HepG2 (cell line): Measurements from ENCODE around the gene CIB1. TPM values are rescaled to one million over a fixed set of nuclear protein-coding genes. Genes with fewer than 3 reads are reported as not detected.

Source experiments
- ATF3 ChIP-seq: sonication (generic); formaldehyde crosslinking; IDR thresholded peaks from 2 replicates; pipeline ENCODE4 v1.4.0; 2020; ENCODE audit warnings: missing genetic modification reagents
- CSRNP1 ChIP-seq: sonication (generic); formaldehyde crosslinking; IDR thresholded peaks from 2 replicates; pipeline ENCODE4 v1.8.1; 2023; ENCODE audit warnings: mild to moderate bottlenecking, missing genetic modification reagents
- EED ChIP-seq: sonication (generic); formaldehyde crosslinking; IDR thresholded peaks from 2 replicates; pipeline ENCODE4 v1.5.0; 2020; ENCODE audit warnings: mild to moderate bottlenecking, missing genetic modification reagents
- ESRRA ChIP-seq: sonication (generic); formaldehyde crosslinking; IDR thresholded peaks from 2 replicates; pipeline ENCODE4 v1.5.1; 2020; ENCODE audit warnings: mild to moderate bottlenecking, low read depth, missing genetic modification reagents
- FOSL2 ChIP-seq: sonication (generic); formaldehyde crosslinking; IDR thresholded peaks from 2 replicates; pipeline ENCODE4 v1.4.0; 2020; ENCODE audit warnings: missing genetic modification reagents
- GMEB1 ChIP-seq: sonication (generic); formaldehyde crosslinking; IDR thresholded peaks from 2 replicates; pipeline ENCODE4 v1.5.1; 2020; ENCODE audit warnings: missing genetic modification reagents, mild to moderate bottlenecking, borderline replicate concordance
- HMG20B ChIP-seq: conservative IDR thresholded peaks from 2 replicates; pipeline ENCODE4 v1.6.1; 2016; ENCODE audit warnings: missing genetic modification reagents, missing compliant biosample characterization
- HMGA1 ChIP-seq: sonication (generic); formaldehyde crosslinking; conservative IDR thresholded peaks from 2 replicates; pipeline ENCODE4 v1.4.0; 2020; ENCODE audit warnings: missing genetic modification reagents
- MED1 ChIP-seq: sonication (generic); formaldehyde crosslinking; IDR thresholded peaks from 2 replicates; pipeline ENCODE4 v1.4.0; 2020; ENCODE audit warnings: missing genetic modification reagents
- NCOA2 ChIP-seq: sonication (generic); formaldehyde crosslinking; IDR thresholded peaks from 2 replicates; pipeline ENCODE4 v1.8.0; 2022; ENCODE audit warnings: inconsistent platforms
- NCOA5 ChIP-seq: sonication (generic); formaldehyde crosslinking; IDR thresholded peaks from 2 replicates; pipeline ENCODE4 v1.4.0; 2020; ENCODE audit warnings: missing genetic modification reagents
- PCBP1 ChIP-seq: fragments of 200-400 bp; formaldehyde crosslinking; IDR thresholded peaks from 2 replicates; pipeline ENCODE4 v1.6.1; 2017; ENCODE audit warnings: mild to moderate bottlenecking, low read depth, low read length, borderline replicate concordance
- SIX4 ChIP-seq: sonication (generic); formaldehyde crosslinking; IDR thresholded peaks from 2 replicates; pipeline ENCODE4 v1.4.0; 2020; ENCODE audit warnings: missing genetic modification reagents
- ZBTB14 ChIP-seq: sonication (generic); formaldehyde crosslinking; IDR thresholded peaks from 2 replicates; pipeline ENCODE4 v1.4.0; 2020; ENCODE audit warnings: missing genetic modification reagents
- ZIK1 ChIP-seq: sonication (generic); formaldehyde crosslinking; IDR thresholded peaks from 2 replicates; pipeline ENCODE4 v1.5.0; 2020; ENCODE audit warnings: mild to moderate bottlenecking, low read depth, missing genetic modification reagents, borderline replicate concordance
- ZNF224 ChIP-seq: sonication (generic); formaldehyde crosslinking; IDR thresholded peaks from 2 replicates; pipeline ENCODE4 v1.5.0; 2020; ENCODE audit warnings: mild to moderate bottlenecking, missing genetic modification reagents
- ZNF331 ChIP-seq: sonication (generic); formaldehyde crosslinking; IDR thresholded peaks from 2 replicates; pipeline ENCODE4 v1.4.0; 2020; ENCODE audit warnings: missing genetic modification reagents
- ZNF337 ChIP-seq: sonication (generic); formaldehyde crosslinking; IDR thresholded peaks from 2 replicates; pipeline ENCODE4 v1.5.1; 2020; ENCODE audit warnings: missing genetic modification reagents, low read depth, mild to moderate bottlenecking, borderline replicate concordance
- ZNF510 ChIP-seq: sonication (generic); formaldehyde crosslinking; IDR thresholded peaks from 2 replicates; pipeline ENCODE4 v1.4.0; 2020; ENCODE audit warnings: low read depth, mild to moderate bottlenecking, missing genetic modification reagents
- ZNF512B ChIP-seq: sonication (generic); formaldehyde crosslinking; IDR thresholded peaks from 2 replicates; pipeline ENCODE4 v1.5.1; 2020; ENCODE audit warnings: missing genetic modification reagents, mild to moderate bottlenecking, borderline replicate concordance
- ZNF569 ChIP-seq: sonication (generic); formaldehyde crosslinking; IDR thresholded peaks from 2 replicates; pipeline ENCODE4 v1.5.0; 2020; ENCODE audit warnings: mild to moderate bottlenecking, missing genetic modification reagents, moderate library complexity, borderline replicate concordance
- ZNF772 ChIP-seq: sonication (generic); formaldehyde crosslinking; IDR thresholded peaks from 2 replicates; pipeline ENCODE4 v1.5.0; 2020; ENCODE audit warnings: mild to moderate bottlenecking, missing genetic modification reagents
- polyA plus RNA-seq, 8 experiments: library from polyadenylated mRNA; depleted of rRNA in 3 of 8; stranded (reverse) in 7 of 8; unstranded in 1 of 8; fragments of >200 nt; fragmentation: Illumina TruSeq in 4 of 8; extraction: Trizol in 4 of 8; gene quantifications; 2 replicates each; pipeline versions ENCODE4 v1.2.1 to v1.2.3, GENCODE V29; 2011 to 2016; ENCODE audit warnings: low read depth in 4 of 8, missing spikeins in 1 of 8, mixed read lengths in 1 of 8; ENCODE audit not compliant: insufficient read depth in 1 of 8
- total RNA-seq, 5 experiments: library from RNA; depleted of rRNA; stranded (reverse); fragments of >200 nt; fragmentation: Illumina TruSeq; extraction: Trizol; gene quantifications; 2 replicates each; pipeline ENCODE4 v1.2.3, GENCODE V29; 2016; ENCODE audit warnings: low read depth in 1 of 5

Gene CIB1
- total and polyA plus RNA-seq, 2 of the 13 experiments (the other 11 are each of a cell fraction or from before 2014, with no cell fraction given), result 38.7 to 72.7 TPM

GRCh38 chr15:90265271-90266060 is 31.7 kb upstream of the CIB1 start, which contains the start of gene NGRN (continued):
- TF ChIP-seq CSRNP1 (CRISPR knock-in tag) (peak; percentile 84), ZNF512B (0 out of 2 replicates have a peak, but pooled peaks have one; percentile 24), ZBTB14 (no peak), ZNF331 (CRISPR knock-in tag) (peak; percentile 78; the same call in 1 of the 2 replicates), HMGA1 (CRISPR knock-in tag) (no peak), GMEB1 (CRISPR knock-in tag) (peak; percentile 78), FOSL2 (CRISPR knock-in tag) (peak; percentile 37), ZNF569 (no peak), ATF3 (no peak), PCBP1 (no peak), ZIK1 (peak; percentile 36; the same call in 1 of the 2 replicates), HMG20B (no peak; the same call in 1 of the 2 replicates), ZNF337 (CRISPR knock-in tag) (no peak; the same call in 1 of the 2 replicates), ZNF772 (CRISPR knock-in tag) (peak; percentile 56; the same call in 1 of the 2 replicates), SIX4 (CRISPR knock-in tag) (no peak), NCOA2 (CRISPR knock-in tag) (peak; percentile 46; the same call in 1 of the 2 replicates), EED (CRISPR knock-in tag) (no peak), ZNF510 (peak; percentile 84), MED1 (CRISPR knock-in tag) (peak; percentile 73), NCOA5 (CRISPR knock-in tag) (no peak), ESRRA (CRISPR knock-in tag) (0 out of 2 replicates have a peak, but pooled peaks have one; percentile 50), ZNF224 (CRISPR knock-in tag) (no peak; the same call in 1 of the 2 replicates)
